Large intestine (tissue), 12 donors: ENCODE data around the gene CERS4. TPM values are rescaled to one million over a fixed set of nuclear protein-coding genes. Genes with fewer than 3 reads are reported as not detected.

Experiments
- DNase-seq, 2 donors: peaks; one replicate each; pipeline versions ENCODE4 v3.0.0 to v3.0.0-alpha.2; 2013
- H3K27ac ChIP-seq: one replicate; pipeline ENCODE4 v1.5.1; 2013; ENCODE audit warnings: low read length
- H3K27me3 ChIP-seq: 2 replicates; pipeline ENCODE4 v1.6.1; 2013; ENCODE audit warnings: low read length; ENCODE audit not compliant: control insufficient read depth, insufficient read depth
- H3K36me3 ChIP-seq: 2 replicates; pipeline ENCODE4 v1.6.1; 2013; ENCODE audit warnings: low read length; ENCODE audit not compliant: control insufficient read depth, insufficient read depth
- H3K4me1 ChIP-seq: one replicate; pipeline ENCODE4 v1.6.1; 2013; ENCODE audit warnings: low read length; ENCODE audit not compliant: control insufficient read depth, insufficient read depth
- H3K4me3 ChIP-seq: one replicate; pipeline ENCODE4 v1.5.1; 2013; ENCODE audit warnings: low read length
- H3K9me3 ChIP-seq: one replicate; pipeline ENCODE4 v1.6.1; 2013; ENCODE audit warnings: mild to moderate bottlenecking, low read depth, low read length, moderate library complexity; ENCODE audit not compliant: control insufficient read depth
- WGBS: methylation state at CpG from one replicate; pipeline ENCODE4 v1.1.5; 2013; ENCODE audit warnings: low lambda C conversion rate; ENCODE audit not compliant: insufficient coverage; 5-methylcytosine and 5-hydroxymethylcytosine counted together
- long read RNA-seq, 11 donors: transcript quantifications; one replicate each; lab custom pipeline, GENCODE V29; 2026
- polyA plus RNA-seq: library from polyadenylated mRNA; unstranded; fragments of 120-200 nt; gene quantifications from one replicate; pipeline ENCODE4 v1.2.1, GENCODE V29; 2013

Gene CERS4
- 119 TPM for polyA plus RNA-seq
- long read RNA-seq, donor 1, transcript CERS4-201 (12 exons, 1,797 nt) = major isoform, 6 of 7 reads
- long read RNA-seq, donor 1, partial matches to known transcripts = 0 of 7 reads
- long read RNA-seq, donor 1, other reads (novel, unspliced or antisense) = 0 of 7 reads
- long read RNA-seq, donor 2, transcript CERS4-215 (2 exons, 710 nt) = minor isoform, 6 of 133 reads
- long read RNA-seq, donor 2, transcript CERS4-201 (12 exons, 1,797 nt) = minor isoform, 7 of 133 reads
- long read RNA-seq, donor 2, transcript CERS4-209 (11 exons, 1,637 nt) = major isoform, 13 of 133 reads
- long read RNA-seq, donor 2, partial matches to known transcripts = 104 of 133 reads
- long read RNA-seq, donor 2, other reads (novel, unspliced or antisense) = 0 of 133 reads
- long read RNA-seq, donor 3 = 0 reads
- long read RNA-seq, donor 4, partial matches to known transcripts = 10 of 10 reads
- long read RNA-seq, donor 4, other reads (novel, unspliced or antisense) = 0 of 10 reads
- long read RNA-seq, donor 5, partial matches to known transcripts = 13 of 17 reads
- long read RNA-seq, donor 5, other reads (novel, unspliced or antisense) = 0 of 17 reads
- long read RNA-seq, donor 6, transcript CERS4-201 (12 exons, 1,797 nt) = major isoform, 5 of 69 reads
- long read RNA-seq, donor 6, partial matches to known transcripts = 59 of 69 reads
- long read RNA-seq, donor 6, other reads (novel, unspliced or antisense) = 0 of 69 reads
- long read RNA-seq, donor 7, partial matches to known transcripts = 0 of 4 reads
- long read RNA-seq, donor 7, other reads (novel, unspliced or antisense) = 0 of 4 reads
- long read RNA-seq, donor 8, transcript CERS4-215 (2 exons, 710 nt) = minor isoform, 8 of 102 reads
- long read RNA-seq, donor 8, transcript CERS4-201 (12 exons, 1,797 nt) = major isoform, 12 of 102 reads
- long read RNA-seq, donor 8, partial matches to known transcripts = 76 of 102 reads
- long read RNA-seq, donor 8, other reads (novel, unspliced or antisense) = 0 of 102 reads
- long read RNA-seq, donor 9, transcript CERS4-209 (11 exons, 1,637 nt) = major isoform, 9 of 45 reads
- long read RNA-seq, donor 9, transcript CERS4-201 (12 exons, 1,797 nt) = major isoform, 9 of 45 reads
- long read RNA-seq, donor 9, partial matches to known transcripts = 19 of 45 reads
- long read RNA-seq, donor 9, other reads (novel, unspliced or antisense) = 5 of 45 reads
- long read RNA-seq, donor 10, transcript CERS4-209 (11 exons, 1,637 nt) = major isoform, 6 of 72 reads
- long read RNA-seq, donor 10, transcript CERS4-201 (12 exons, 1,797 nt) = major isoform, 6 of 72 reads
- long read RNA-seq, donor 10, partial matches to known transcripts = 49 of 72 reads
- long read RNA-seq, donor 10, other reads (novel, unspliced or antisense) = 5 of 72 reads
- long read RNA-seq, donor 11, transcript CERS4-201 (12 exons, 1,797 nt) = major isoform, 5 of 20 reads
- long read RNA-seq, donor 11, partial matches to known transcripts = 8 of 20 reads
- long read RNA-seq, donor 11, other reads (novel, unspliced or antisense) = 0 of 20 reads

DNA sequence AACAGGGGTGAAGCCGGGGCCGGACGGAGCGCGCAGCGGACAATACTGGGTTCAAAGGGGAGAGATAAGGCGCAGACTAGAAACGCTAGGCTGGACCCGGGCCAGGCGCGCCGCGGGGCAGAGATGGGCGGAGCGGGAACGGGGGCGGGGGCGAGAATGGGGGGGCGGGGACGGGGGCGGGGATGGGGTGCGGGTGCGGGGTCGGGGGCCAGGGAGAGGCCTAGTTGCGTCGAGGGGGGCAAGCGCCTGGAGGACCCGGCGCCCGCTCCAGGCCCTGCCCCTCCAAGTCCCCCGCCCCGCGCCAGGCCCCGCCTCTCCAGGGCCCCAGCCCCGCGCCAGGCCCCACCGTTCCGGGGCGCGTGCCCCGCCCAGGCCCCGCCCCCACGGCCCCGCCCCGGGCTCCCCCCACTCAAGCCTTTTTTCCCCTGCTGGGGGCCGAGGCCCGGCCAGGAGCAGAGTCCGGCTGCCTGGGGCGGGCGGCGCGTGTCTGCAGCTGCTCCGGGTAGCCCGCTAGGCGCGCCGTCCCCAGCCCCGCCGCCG is at the start of gene CERS4:
Gene CERS4 (plus strand): TSS at position 449 of the 540 bp plus-strand sequence. CDS start 41,707 bp downstream, outside the sequence.
- Histone ChIP-seq H3K27me3 (no peaks in the 10 kb centered on the region), H3K4me3 (peak within 1 kb of the TSS; percentile 95), H3K4me1 (peaks cover 40% of the 10 kb centered on the region), H3K36me3 (peaks cover 14% of the 10 kb centered on the region), H3K9me3 (no peaks in the 10 kb centered on the region), H3K27ac (peak within 1 kb of the TSS; percentile 93)
- no CpG with 5 or more reads among the region's 60 CpGs for WGBS
- peak in 1 of 2 donors; percentile 90 for DNase-seq

GRCh38 chr19:8161135-8161646 is 48.0 kb upstream of the CERS4 start:
- Histone ChIP-seq H3K9me3 (no peaks in the 10 kb centered on the region), H3K4me1 (peaks cover 8% of the 10 kb centered on the region), H3K4me3 (no peak overlapping the region), H3K27ac (no peak overlapping the region), H3K36me3 (no peaks in the 10 kb centered on the region), H3K27me3 (no peaks in the 10 kb centered on the region)
- no CpG with 5 or more reads among the region's 12 CpGs for WGBS
- no peak for DNase-seq

DNA sequence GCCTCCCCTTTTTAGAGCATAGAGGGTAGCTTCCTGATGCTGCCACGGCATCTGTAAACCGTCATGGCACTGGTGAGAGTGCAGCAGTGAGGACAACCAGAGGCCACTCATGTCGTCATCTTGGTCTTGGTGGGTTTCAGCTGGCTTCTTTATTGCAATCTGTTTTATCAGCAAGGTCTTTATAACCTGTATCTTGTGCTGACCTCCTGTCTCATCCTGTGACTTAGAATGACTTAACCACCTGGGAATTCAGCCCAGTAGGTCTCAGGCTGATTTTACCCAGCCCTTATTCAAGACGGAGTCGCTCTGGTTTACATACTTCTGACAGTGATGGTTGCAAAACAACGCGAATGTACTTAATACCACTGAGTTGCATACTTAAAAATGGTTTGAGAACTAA is 45.4 kb upstream of the CERS4 start:
- H3K27me3 ChIP-seq = no peaks in the 10 kb centered on the region
- no peak overlapping the region for H3K4me3 ChIP-seq
- peak overlapping the region; percentile 86 for H3K27ac ChIP-seq
- 25% methylated on average over 4 of the region's 7 CpGs for WGBS
- DNase-seq = peak; percentile 43 to 71
- H3K36me3 ChIP-seq = no peaks in the 10 kb centered on the region
- peaks cover 8% of the 10 kb centered on the region for H3K4me1 ChIP-seq
- H3K9me3 ChIP-seq = no peaks in the 10 kb centered on the region

- no peak for DNase-seq
- Histone ChIP-seq H3K36me3 (no peaks in the 10 kb centered on the region), H3K27me3 (no peaks in the 10 kb centered on the region), H3K9me3 (no peaks in the 10 kb centered on the region), H3K4me1 (peaks cover 8% of the 10 kb centered on the region), H3K27ac (no peak overlapping the region), H3K4me3 (no peak overlapping the region)
- 100% methylated on average over 1 of the region's 6 CpGs for WGBS
Observed at GRCh38 chr19:8167985-8168384, 41.2 kb upstream of the CERS4 start.

DNA sequence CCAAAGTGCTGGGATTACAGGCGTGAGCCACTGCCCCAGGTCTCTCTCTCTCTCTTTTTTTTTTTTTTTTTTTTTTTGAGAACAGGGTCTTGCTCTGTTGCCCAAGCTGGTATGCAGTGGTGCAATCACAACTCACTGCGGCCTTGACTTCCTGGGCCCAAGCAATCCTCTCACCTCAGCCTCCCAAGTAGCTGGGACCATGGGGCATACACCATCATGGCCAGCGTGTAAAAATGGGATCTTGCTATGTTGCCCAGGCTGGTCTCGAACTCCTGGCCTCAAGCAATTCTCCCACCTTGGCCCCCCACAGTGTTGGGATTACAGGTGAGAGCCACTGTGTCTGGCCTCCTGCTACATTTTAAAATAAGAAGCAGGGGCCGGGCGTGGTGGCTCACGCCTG is 40.6 kb upstream of the CERS4 start:
- no peaks in the 10 kb centered on the region for H3K36me3 ChIP-seq
- no peak overlapping the region for H3K27ac ChIP-seq
- H3K4me3 ChIP-seq = no peak overlapping the region
- H3K9me3 ChIP-seq = no peaks in the 10 kb centered on the region
- peaks cover 4% of the 10 kb centered on the region for H3K4me1 ChIP-seq
- H3K27me3 ChIP-seq = no peaks in the 10 kb centered on the region
- DNase-seq = no peak
- no CpG with 5 or more reads among the region's 7 CpGs for WGBS

DNA sequence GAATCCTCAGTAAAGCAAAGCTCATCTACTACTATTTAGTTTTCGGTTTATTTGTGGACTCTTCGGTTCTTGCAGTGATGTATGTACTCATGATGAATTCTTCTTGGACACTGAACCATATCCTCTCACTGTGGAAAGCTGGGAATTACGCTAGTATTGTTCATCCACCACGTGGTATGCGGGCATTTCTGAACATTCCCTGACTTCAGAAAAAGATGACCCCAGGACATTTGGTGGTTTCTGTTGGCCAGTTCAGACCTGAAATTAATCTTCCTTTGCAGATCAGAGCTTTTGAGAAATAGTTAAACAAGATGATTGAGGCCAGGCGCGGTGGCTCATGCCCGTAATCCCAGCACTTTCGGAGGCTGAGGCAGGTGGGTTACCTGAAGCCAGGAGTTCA is 34.5 kb upstream of the CERS4 start:
- Histone ChIP-seq H3K4me1 (no peaks in the 10 kb centered on the region), H3K27me3 (no peaks in the 10 kb centered on the region), H3K4me3 (no peak overlapping the region), H3K36me3 (no peaks in the 10 kb centered on the region), H3K9me3 (no peaks in the 10 kb centered on the region), H3K27ac (no peak overlapping the region)
- DNase-seq = no peak
- WGBS = 88% methylated on average over 3 of the region's 9 CpGs

DNA sequence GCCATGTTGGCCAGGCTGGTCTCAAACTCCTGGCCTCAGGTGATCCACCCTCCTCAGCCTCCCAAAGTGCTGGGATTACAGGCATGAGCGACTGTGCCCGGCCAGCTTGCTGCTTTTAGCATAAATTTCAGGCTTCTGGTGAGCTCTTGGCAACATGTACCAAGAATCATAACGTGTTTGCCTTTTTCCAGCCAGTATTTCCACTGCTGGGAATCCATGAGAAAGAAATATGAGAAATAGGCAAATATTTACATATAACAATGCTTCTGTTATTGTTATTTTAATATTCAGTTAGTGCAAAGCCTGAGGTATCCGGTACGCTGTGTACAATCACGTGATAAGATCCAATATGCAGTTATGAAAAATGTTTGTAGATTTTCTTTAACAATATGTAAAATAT is 29.2 kb upstream of the CERS4 start:
- no peak for DNase-seq
- Histone ChIP-seq H3K27me3 (no peaks in the 10 kb centered on the region), H3K27ac (no peak overlapping the region), H3K4me1 (no peaks in the 10 kb centered on the region), H3K9me3 (no peaks in the 10 kb centered on the region), H3K36me3 (no peaks in the 10 kb centered on the region), H3K4me3 (no peak overlapping the region)
- 95% methylated on average over 3 of the region's 6 CpGs for WGBS

DNA sequence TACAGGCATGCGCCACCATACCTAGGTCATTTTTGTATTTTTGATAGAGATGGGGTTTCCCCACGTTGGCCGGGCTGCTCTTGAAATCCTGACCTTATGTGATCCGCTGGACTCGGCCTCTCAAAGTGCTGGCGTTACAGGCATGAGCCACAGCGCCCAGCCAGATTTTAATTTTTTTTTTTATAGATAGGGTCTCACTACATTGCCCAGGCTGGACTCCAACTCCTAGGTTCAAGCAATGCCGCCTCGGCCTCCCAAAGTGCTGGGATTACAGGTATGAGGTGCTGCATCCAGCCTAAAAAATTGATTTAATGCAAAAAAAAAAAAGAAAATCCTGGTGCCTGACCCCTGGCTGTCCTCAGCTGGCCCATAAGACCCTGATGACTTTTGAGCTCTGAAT is 24.9 kb upstream of the CERS4 start:
- H3K4me1 ChIP-seq = no peaks in the 10 kb centered on the region
- WGBS = no CpG with 5 or more reads among the region's 9 CpGs
- no peak overlapping the region for H3K27ac ChIP-seq
- H3K36me3 ChIP-seq = no peaks in the 10 kb centered on the region
- no peak overlapping the region for H3K4me3 ChIP-seq
- no peak for DNase-seq
- H3K9me3 ChIP-seq = no peaks in the 10 kb centered on the region
- H3K27me3 ChIP-seq = no peaks in the 10 kb centered on the region

DNA sequence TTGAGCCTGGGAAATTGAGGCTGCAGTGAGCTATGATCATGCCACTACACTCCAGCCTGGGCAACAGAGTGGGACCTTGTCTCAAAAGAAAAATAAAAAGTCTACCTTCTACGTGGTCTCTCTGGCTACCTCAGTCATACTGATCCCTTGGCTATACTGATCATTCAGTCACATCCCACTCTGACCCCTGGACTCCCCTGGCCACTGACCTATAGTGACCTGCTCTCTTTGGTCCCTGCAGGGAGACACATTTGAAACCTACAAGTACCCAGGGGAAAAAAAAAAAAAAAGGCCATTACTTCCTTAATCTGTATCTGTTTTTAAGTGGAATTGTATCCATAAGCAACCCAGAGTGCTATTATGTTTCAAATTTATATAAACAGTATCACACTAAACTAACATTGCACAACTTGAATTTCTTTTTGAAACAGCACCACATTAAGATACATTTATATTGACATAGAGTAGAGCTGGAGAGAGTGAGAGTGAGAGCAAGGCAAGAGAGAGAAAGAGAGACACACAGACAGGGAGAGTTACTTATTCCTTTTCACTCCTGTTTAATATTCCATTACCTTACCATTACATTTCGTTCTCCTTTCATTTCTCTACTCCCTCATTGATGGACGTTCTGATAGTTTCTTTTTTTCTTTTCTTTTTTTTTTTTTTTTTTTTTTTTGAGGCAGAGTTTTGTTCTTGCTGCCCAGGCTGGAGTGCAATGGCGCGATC is 23.7 kb upstream of the CERS4 start:
- Histone ChIP-seq H3K4me3 (no peak overlapping the region), H3K27me3 (no peaks in the 10 kb centered on the region), H3K9me3 (no peaks in the 10 kb centered on the region), H3K36me3 (no peaks in the 10 kb centered on the region), H3K27ac (no peak overlapping the region), H3K4me1 (no peaks in the 10 kb centered on the region)
- DNase-seq = no peak
- no CpG with 5 or more reads among the region's 5 CpGs for WGBS
